DOHH2 (cell line): ENCODE measurements around the gene TSPAN11.
"Not testable (repeated sequence)": the region's sequence is repeated elsewhere in the genome, so short reads cannot be mapped to it uniquely, and the experiment has no call there.

Source experiments
- EZH2phosphoT487 ChIP-seq: fragments of 200-600 bp; sonication (generic); IDR thresholded peaks from 2 replicates; pipeline ENCODE4 v1.6.1; 2017; ENCODE audit warnings: borderline replicate concordance, mild to moderate bottlenecking, antibody characterized with exemption, low read length, moderate library complexity, mixed read lengths
- TF ChIP-seq, protein P1 (sequence below): fragments of 200-600 bp; sonication (generic); IDR thresholded peaks from one replicate; pipeline ENCODE4 v1.5.1; 2014; ENCODE audit warnings: antibody characterized with exemption, mild to moderate bottlenecking, low read depth, low read length; ENCODE audit not compliant: poor library complexity, severe bottlenecking

- TF ChIP-seq, protein P1, sequence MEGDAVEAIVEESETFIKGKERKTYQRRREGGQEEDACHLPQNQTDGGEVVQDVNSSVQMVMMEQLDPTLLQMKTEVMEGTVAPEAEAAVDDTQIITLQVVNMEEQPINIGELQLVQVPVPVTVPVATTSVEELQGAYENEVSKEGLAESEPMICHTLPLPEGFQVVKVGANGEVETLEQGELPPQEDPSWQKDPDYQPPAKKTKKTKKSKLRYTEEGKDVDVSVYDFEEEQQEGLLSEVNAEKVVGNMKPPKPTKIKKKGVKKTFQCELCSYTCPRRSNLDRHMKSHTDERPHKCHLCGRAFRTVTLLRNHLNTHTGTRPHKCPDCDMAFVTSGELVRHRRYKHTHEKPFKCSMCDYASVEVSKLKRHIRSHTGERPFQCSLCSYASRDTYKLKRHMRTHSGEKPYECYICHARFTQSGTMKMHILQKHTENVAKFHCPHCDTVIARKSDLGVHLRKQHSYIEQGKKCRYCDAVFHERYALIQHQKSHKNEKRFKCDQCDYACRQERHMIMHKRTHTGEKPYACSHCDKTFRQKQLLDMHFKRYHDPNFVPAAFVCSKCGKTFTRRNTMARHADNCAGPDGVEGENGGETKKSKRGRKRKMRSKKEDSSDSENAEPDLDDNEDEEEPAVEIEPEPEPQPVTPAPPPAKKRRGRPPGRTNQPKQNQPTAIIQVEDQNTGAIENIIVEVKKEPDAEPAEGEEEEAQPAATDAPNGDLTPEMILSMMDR = not testable (repeated sequence)
- TF ChIP-seq EZH2phosphoT487 = not testable (repeated sequence)
Observed at GRCh38 chr12:31012567-31012891, 86.0 kb downstream of the TSPAN11 start.
